B cell (primary cell): Measurements from ENCODE around the gene MAPRE2.

Source experiments
- CTCF ChIP-seq: fragments of 200-600 bp; IDR thresholded peaks from one replicate; pipeline ENCODE4 v1.8.0; 2022; ENCODE audit warnings: antibody characterized with exemption, mild to moderate bottlenecking
- EZH2 ChIP-seq: IDR thresholded peaks from 2 replicates; pipeline ENCODE4 v1.6.1; 2012; ENCODE audit warnings: borderline replicate concordance, low read depth, mild to moderate bottlenecking, moderate library complexity, low read length; ENCODE audit not compliant: insufficient read depth, poor library complexity, severe bottlenecking

DNA sequence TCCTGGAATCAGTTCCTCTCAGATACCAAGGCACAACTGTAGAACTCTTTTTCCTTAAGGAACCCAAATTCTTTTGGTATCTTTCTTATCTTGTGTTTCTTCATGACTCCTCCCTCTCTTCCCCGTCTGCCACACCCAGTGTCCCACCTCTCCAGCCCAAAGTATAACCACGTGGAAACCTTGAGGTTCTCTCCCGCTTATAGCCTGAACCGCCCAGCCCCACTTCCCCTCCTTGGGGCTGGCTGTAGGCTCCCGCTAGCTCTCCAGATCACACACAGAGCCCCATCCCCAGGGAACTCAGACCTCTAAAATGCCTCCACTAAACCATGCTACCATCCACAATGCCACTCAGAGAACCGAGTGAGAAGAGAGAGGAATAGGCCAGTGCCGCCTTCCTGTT is 87.5 kb downstream of the MAPRE2 start:
- no peak for TF ChIP-seq CTCF
- no peak for TF ChIP-seq EZH2
